K562 (cell line): ENCODE data around the gene CAPZA1. TPM values are rescaled to one million over a fixed set of nuclear protein-coding genes. Genes with fewer than 3 reads are reported as not detected.

Experiments
- ATF7 ChIP-seq: fragments of 450-650 bp; IDR thresholded peaks from 2 replicates; pipeline ENCODE4 v1.7.1; 2014; ENCODE audit warnings: mild to moderate bottlenecking, moderate library complexity
- ETS2 ChIP-seq: IDR thresholded peaks from 2 replicates; pipeline ENCODE4 v1.6.1; 2016; ENCODE audit warnings: borderline replicate concordance, missing genetic modification characterization, mild to moderate bottlenecking, moderate library complexity, missing compliant biosample characterization; ENCODE audit not compliant: poor library complexity, severe bottlenecking
- KDM2B ChIP-seq: fragments of 250-450 bp; sonication (Bioruptor Pico); IDR thresholded peaks from 2 replicates; pipeline ENCODE4 v1.8.0; 2021; ENCODE audit warnings: mild to moderate bottlenecking, moderate library complexity
- KLF10 ChIP-seq: fragments of 250-450 bp; sonication (Bioruptor Pico); IDR thresholded peaks from 2 replicates; pipeline ENCODE4 v1.6.1; 2021; ENCODE audit warnings: matching md5 sums
- KLF16 ChIP-seq: IDR thresholded peaks from 2 replicates; pipeline ENCODE4 v1.6.1; 2016; ENCODE audit warnings: antibody characterized with exemption
- NRF1 ChIP-seq, 2 experiments: fragments of 450-650 bp; IDR thresholded peaks in 1 of 2; conservative IDR thresholded peaks in 1 of 2; 2 replicates each; pipeline ENCODE4 v1.6.1; 2014; ENCODE audit warnings: mild to moderate bottlenecking in 2 of 2
- PCBP2 ChIP-seq: fragments of 200-400 bp; formaldehyde crosslinking; IDR thresholded peaks from 2 replicates; pipeline ENCODE4 v1.6.1; 2018; ENCODE audit warnings: low read length, low read depth, mild to moderate bottlenecking, moderate library complexity; ENCODE audit not compliant: poor library complexity, severe bottlenecking
- RBM15 ChIP-seq: fragments of 200-400 bp; formaldehyde crosslinking; IDR thresholded peaks from 2 replicates; pipeline ENCODE4 v1.6.1; 2018; ENCODE audit warnings: mild to moderate bottlenecking, low read length, moderate library complexity; ENCODE audit not compliant: insufficient read depth
- SMARCC2 ChIP-seq: fragments of 450-650 bp; IDR thresholded peaks from 2 replicates; pipeline ENCODE4 v1.6.1; 2017; ENCODE audit warnings: antibody characterized with exemption, moderate library complexity, mild to moderate bottlenecking, low read depth
- YY1 ChIP-seq, 3 experiments: IDR thresholded peaks; 2 replicates each; pipeline ENCODE4 v1.6.1; 2011; ENCODE audit warnings: low read length in 2 of 3, mild to moderate bottlenecking in 2 of 3, moderate library complexity in 2 of 3, borderline replicate concordance in 1 of 3, control low read depth in 1 of 3, low read depth in 1 of 3; ENCODE audit not compliant: insufficient read depth in 3 of 3, insufficient replicate concordance in 2 of 3, control insufficient read depth in 1 of 3, insufficient read length in 1 of 3; ENCODE audit errors: extremely low read depth in 1 of 3
- ZNF584 ChIP-seq: fragments of 200-800 bp; sonication (Bioruptor generic); IDR thresholded peaks from 2 replicates; pipeline ENCODE4 v1.6.1; 2016; ENCODE audit warnings: low read depth, mild to moderate bottlenecking, missing genetic modification characterization, missing compliant biosample characterization
- polyA plus RNA-seq, 8 experiments: library from polyadenylated mRNA; depleted of rRNA in 4 of 8; stranded (reverse) in 5 of 8; unstranded in 3 of 8; fragments of >200 nt; fragmentation: Nextera tagmentation in 2 of 8; fragmentation: Illumina TruSeq in 1 of 8; extraction: Ambion mirVana in 2 of 8; extraction: Trizol in 1 of 8; gene quantifications; 2 replicates each; pipeline versions ENCODE4 v1.2.1 to v1.2.3, GENCODE V29; 2011 to 2014; ENCODE audit warnings: inconsistent platforms in 1 of 8, missing spikeins in 1 of 8
- total RNA-seq, 7 experiments: library from RNA; depleted of rRNA in 6 of 7; stranded (reverse); fragments of >200 nt in 6 of 7; fragmentation: Illumina TruSeq in 2 of 7; extraction: Trizol in 2 of 7; gene quantifications; 2 replicates each; pipeline versions ENCODE4 v1.2.1 to v1.2.3, GENCODE V29; 2011 to 2021; ENCODE audit warnings: low replicate concordance in 1 of 7
- TF ChIP-seq, protein P1 (sequence below), 2 experiments: IDR thresholded peaks in 1 of 2; conservative IDR thresholded peaks in 1 of 2; 2 replicates each; pipeline ENCODE4 v1.6.1; 2016; ENCODE audit warnings: low read depth in 2 of 2, mild to moderate bottlenecking in 1 of 2, missing compliant biosample characterization in 1 of 2, missing genetic modification characterization in 1 of 2, moderate library complexity in 1 of 2
- TF ChIP-seq, protein P2 (sequence below): sonication (generic); formaldehyde crosslinking; IDR thresholded peaks from 2 replicates; pipeline ENCODE4 v1.8.0; 2022; ENCODE audit warnings: missing genetic modification reagents, mild to moderate bottlenecking, borderline replicate concordance
- TF ChIP-seq, protein P3 (sequence below): conservative IDR thresholded peaks from 2 replicates; pipeline ENCODE4 v1.6.1; 2011; ENCODE audit warnings: low read depth, mild to moderate bottlenecking, low read length; ENCODE audit not compliant: control insufficient read depth

Gene CAPZA1
- total and polyA plus RNA-seq, 9 of the 15 experiments (the other 6 are each of a cell fraction or from before 2014, with no cell fraction given), result 237 to 1,020 (median 306) TPM

DNA sequence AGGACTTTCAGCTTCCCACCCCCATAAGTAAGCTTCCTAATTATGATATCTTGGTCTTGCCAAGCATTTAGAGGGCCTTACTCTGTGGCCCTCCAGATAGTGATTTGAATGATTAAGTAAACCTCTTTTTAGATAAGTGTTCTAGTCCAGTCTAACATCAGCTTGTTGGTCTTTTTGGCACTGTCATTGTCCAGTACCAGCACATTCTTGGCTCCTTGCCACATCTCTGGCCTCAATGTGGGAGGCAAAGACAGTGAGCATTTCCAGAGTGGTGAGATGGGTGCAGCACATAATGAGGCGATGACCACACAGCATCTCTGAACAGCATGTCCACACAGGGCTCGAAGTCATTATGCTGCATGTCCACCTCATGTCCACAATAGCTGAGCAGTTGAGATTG is 6.1 kb downstream of the CAPZA1 start (continued):
- TF ChIP-seq, protein P1, sequence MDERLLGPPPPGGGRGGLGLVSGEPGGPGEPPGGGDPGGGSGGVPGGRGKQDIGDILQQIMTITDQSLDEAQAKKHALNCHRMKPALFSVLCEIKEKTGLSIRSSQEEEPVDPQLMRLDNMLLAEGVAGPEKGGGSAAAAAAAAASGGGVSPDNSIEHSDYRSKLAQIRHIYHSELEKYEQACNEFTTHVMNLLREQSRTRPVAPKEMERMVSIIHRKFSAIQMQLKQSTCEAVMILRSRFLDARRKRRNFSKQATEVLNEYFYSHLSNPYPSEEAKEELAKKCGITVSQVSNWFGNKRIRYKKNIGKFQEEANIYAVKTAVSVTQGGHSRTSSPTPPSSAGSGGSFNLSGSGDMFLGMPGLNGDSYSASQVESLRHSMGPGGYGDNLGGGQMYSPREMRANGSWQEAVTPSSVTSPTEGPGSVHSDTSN (CRISPR knock-in tag; IDR thresholded peaks at IDR 0.05; ENCODE audit: low read depth), result no peak
- TF ChIP-seq, protein P1 (tag; conservative IDR thresholded peaks at IDR 0.05; ENCODE audit: low read depth), result peak; percentile 40; the same call in 1 of the 2 replicates
- TF ChIP-seq KDM2B (CRISPR knock-in tag) (no peak), KLF16 (no peak), PCBP2 (no peak), RBM15 (no peak), YY1 (IDR thresholded peaks at IDR 0.05; ENCODE audit: borderline replicate concordance in 1 of 3, control insufficient read depth in 1 of 3, extremely low read depth in 1 of 3, insufficient read depth in 3 of 3, insufficient read length in 1 of 3, insufficient replicate concordance in 2 of 3, low read depth in 1 of 3, low read length in 2 of 3) (no peak), ZNF584 (CRISPR knock-in tag) (no peak), KLF10 (no peak), ATF7 (peak; percentile 52; the same call in 1 of the 2 replicates), NRF1 (conservative IDR thresholded peaks at IDR 0.05 in 1 of 2, IDR thresholded peaks at IDR 0.05 in 1 of 2) (no peak), SMARCC2 (no peak), ETS2 (tag) (no peak)
- TF ChIP-seq, protein P2, sequence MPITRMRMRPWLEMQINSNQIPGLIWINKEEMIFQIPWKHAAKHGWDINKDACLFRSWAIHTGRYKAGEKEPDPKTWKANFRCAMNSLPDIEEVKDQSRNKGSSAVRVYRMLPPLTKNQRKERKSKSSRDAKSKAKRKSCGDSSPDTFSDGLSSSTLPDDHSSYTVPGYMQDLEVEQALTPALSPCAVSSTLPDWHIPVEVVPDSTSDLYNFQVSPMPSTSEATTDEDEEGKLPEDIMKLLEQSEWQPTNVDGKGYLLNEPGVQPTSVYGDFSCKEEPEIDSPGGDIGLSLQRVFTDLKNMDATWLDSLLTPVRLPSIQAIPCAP (CRISPR knock-in tag), result no peak
- TF ChIP-seq, protein P3, sequence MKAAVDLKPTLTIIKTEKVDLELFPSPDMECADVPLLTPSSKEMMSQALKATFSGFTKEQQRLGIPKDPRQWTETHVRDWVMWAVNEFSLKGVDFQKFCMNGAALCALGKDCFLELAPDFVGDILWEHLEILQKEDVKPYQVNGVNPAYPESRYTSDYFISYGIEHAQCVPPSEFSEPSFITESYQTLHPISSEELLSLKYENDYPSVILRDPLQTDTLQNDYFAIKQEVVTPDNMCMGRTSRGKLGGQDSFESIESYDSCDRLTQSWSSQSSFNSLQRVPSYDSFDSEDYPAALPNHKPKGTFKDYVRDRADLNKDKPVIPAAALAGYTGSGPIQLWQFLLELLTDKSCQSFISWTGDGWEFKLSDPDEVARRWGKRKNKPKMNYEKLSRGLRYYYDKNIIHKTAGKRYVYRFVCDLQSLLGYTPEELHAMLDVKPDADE, result no peak
